HCT116 (cell line): Measurements from ENCODE around the gene TFF2.

ENCODE experiments used
- CBX3 ChIP-seq: IDR thresholded peaks from 2 replicates; pipeline ENCODE4 v1.6.1; 2012; ENCODE audit warnings: low read depth
- CEBPB ChIP-seq: IDR thresholded peaks from 2 replicates; pipeline ENCODE4 v1.6.1; 2012; ENCODE audit warnings: low read depth
- ELF1 ChIP-seq: IDR thresholded peaks from 2 replicates; pipeline ENCODE4 v1.6.1; 2012; ENCODE audit warnings: low read depth, borderline replicate concordance
- EZH2 ChIP-seq: fragments of 200-600 bp; sonication (generic); IDR thresholded peaks from 2 replicates; pipeline ENCODE4 v1.6.1; 2017; ENCODE audit warnings: antibody characterized with exemption, mixed run types
- EZH2phosphoT487 ChIP-seq: fragments of 200-600 bp; IDR thresholded peaks from 2 replicates; pipeline ENCODE4 v1.6.1; 2018; ENCODE audit warnings: antibody characterized with exemption, borderline replicate concordance
- POLR2A ChIP-seq: IDR thresholded peaks from 2 replicates; pipeline ENCODE4 v1.7.0; 2011; ENCODE audit warnings: borderline replicate concordance; ENCODE audit not compliant: insufficient read depth, insufficient read length; ENCODE audit errors: extremely low read depth
- POLR2AphosphoS5 ChIP-seq: IDR thresholded peaks from 2 replicates; pipeline ENCODE4 v1.6.1; 2011; ENCODE audit warnings: mild to moderate bottlenecking, low read depth, low read length, moderate library complexity
- RAD21 ChIP-seq: IDR thresholded peaks from 2 replicates; pipeline ENCODE4 v1.6.1; 2012; ENCODE audit warnings: low read depth, mild to moderate bottlenecking
- TCF7L2 ChIP-seq: IDR thresholded peaks from 2 replicates; pipeline ENCODE4 v1.7.0; 2011; ENCODE audit warnings: borderline replicate concordance, inconsistent platforms; ENCODE audit not compliant: insufficient read depth, insufficient read length; ENCODE audit errors: extremely low read depth
- TF ChIP-seq, protein P1 (sequence below), 3 experiments: fragments of 200-600 bp in 1 of 3; sonication (generic) in 1 of 3; IDR thresholded peaks in 2 of 3; conservative IDR thresholded peaks in 1 of 3; 2 replicates each; pipeline ENCODE4 v1.5.1; 2012 to 2017; ENCODE audit warnings: low read depth in 2 of 3, low read length in 2 of 3, antibody characterized with exemption in 1 of 3, borderline replicate concordance in 1 of 3, control low read depth in 1 of 3, mild to moderate bottlenecking in 1 of 3, mixed read lengths in 1 of 3, mixed run types in 1 of 3, moderate library complexity in 1 of 3; ENCODE audit not compliant: insufficient read depth in 1 of 3
- TF ChIP-seq, protein P2 (sequence below): IDR thresholded peaks from 2 replicates; pipeline ENCODE4 v1.6.1; 2012
- TF ChIP-seq, protein P3 (sequence below): IDR thresholded peaks from 2 replicates; pipeline ENCODE4 v1.6.1; 2011; ENCODE audit warnings: mild to moderate bottlenecking, low read length, moderate library complexity; ENCODE audit not compliant: insufficient replicate concordance; ENCODE audit errors: extremely low read depth

DNA sequence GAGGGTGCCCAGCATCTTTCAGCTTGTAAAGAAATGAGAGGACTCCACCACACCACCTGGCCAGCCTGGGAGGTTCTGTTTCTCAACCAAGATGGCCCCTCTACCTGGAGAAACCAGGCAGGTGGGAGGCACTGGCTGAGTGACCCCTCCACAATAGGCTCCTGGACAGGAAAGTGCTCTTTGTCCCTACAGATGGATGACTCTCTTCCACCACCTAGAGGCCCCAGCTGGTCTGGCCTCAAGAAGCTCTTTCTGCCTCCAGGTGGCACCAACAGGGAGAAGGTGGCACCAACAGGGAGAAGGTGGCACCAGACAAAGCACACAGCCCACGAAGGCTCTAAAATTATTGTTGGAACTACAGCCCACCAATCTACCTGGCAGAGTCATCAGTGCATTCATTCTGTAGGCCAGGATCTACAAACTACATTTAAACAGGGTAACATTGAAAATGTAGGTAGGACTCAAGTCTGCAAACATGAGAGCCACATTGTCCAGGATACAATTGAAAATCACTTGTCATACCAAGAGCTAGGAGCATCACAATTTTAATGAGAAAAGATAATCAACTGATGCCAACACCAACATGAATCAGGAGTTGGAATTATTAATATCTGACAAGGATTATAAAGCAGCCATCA lies 30.7 kb upstream of the TFF2 start:
- TF ChIP-seq TCF7L2 (no peak), CBX3 (no peak; the same call in 1 of the 2 replicates), ELF1 (no peak), POLR2AphosphoS5 (no peak), CEBPB (no peak), RAD21 (peak; percentile 80), EZH2phosphoT487 (no peak), EZH2 (no peak), POLR2A (no peak)
- TF ChIP-seq, protein P1, sequence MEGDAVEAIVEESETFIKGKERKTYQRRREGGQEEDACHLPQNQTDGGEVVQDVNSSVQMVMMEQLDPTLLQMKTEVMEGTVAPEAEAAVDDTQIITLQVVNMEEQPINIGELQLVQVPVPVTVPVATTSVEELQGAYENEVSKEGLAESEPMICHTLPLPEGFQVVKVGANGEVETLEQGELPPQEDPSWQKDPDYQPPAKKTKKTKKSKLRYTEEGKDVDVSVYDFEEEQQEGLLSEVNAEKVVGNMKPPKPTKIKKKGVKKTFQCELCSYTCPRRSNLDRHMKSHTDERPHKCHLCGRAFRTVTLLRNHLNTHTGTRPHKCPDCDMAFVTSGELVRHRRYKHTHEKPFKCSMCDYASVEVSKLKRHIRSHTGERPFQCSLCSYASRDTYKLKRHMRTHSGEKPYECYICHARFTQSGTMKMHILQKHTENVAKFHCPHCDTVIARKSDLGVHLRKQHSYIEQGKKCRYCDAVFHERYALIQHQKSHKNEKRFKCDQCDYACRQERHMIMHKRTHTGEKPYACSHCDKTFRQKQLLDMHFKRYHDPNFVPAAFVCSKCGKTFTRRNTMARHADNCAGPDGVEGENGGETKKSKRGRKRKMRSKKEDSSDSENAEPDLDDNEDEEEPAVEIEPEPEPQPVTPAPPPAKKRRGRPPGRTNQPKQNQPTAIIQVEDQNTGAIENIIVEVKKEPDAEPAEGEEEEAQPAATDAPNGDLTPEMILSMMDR (IDR thresholded peaks at IDR 0.05 in 2 of 3, conservative IDR thresholded peaks at IDR 0.05 in 1 of 3; ENCODE audit: borderline replicate concordance in 1 of 3, insufficient read depth in 1 of 3, low read depth in 2 of 3, low read length in 2 of 3): peak; percentile 95 to 99 (median 99)
- TF ChIP-seq, protein P2, sequence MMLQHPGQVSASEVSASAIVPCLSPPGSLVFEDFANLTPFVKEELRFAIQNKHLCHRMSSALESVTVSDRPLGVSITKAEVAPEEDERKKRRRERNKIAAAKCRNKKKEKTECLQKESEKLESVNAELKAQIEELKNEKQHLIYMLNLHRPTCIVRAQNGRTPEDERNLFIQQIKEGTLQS: no peak
- TF ChIP-seq, protein P3, sequence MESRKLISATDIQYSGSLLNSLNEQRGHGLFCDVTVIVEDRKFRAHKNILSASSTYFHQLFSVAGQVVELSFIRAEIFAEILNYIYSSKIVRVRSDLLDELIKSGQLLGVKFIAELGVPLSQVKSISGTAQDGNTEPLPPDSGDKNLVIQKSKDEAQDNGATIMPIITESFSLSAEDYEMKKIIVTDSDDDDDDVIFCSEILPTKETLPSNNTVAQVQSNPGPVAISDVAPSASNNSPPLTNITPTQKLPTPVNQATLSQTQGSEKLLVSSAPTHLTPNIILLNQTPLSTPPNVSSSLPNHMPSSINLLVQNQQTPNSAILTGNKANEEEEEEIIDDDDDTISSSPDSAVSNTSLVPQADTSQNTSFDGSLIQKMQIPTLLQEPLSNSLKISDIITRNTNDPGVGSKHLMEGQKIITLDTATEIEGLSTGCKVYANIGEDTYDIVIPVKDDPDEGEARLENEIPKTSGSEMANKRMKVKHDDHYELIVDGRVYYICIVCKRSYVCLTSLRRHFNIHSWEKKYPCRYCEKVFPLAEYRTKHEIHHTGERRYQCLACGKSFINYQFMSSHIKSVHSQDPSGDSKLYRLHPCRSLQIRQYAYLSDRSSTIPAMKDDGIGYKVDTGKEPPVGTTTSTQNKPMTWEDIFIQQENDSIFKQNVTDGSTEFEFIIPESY: no peak
